ENCODE results near the gene WDR70. TPM values are rescaled to one million over a fixed set of nuclear protein-coding genes. Genes with fewer than 3 reads are reported as not detected.

WDR70 gene
- total RNA-seq, 2 donors from 2014 or later, result 26.7 to 28.6 TPM

- TF ChIP-seq, protein P1, sequence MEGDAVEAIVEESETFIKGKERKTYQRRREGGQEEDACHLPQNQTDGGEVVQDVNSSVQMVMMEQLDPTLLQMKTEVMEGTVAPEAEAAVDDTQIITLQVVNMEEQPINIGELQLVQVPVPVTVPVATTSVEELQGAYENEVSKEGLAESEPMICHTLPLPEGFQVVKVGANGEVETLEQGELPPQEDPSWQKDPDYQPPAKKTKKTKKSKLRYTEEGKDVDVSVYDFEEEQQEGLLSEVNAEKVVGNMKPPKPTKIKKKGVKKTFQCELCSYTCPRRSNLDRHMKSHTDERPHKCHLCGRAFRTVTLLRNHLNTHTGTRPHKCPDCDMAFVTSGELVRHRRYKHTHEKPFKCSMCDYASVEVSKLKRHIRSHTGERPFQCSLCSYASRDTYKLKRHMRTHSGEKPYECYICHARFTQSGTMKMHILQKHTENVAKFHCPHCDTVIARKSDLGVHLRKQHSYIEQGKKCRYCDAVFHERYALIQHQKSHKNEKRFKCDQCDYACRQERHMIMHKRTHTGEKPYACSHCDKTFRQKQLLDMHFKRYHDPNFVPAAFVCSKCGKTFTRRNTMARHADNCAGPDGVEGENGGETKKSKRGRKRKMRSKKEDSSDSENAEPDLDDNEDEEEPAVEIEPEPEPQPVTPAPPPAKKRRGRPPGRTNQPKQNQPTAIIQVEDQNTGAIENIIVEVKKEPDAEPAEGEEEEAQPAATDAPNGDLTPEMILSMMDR (IDR thresholded peaks at IDR 0.05), result no peak
- peaks cover 4% of the 10 kb centered on the region for H3K4me1 ChIP-seq
- no peaks in the 10 kb centered on the region for H3K9me3 ChIP-seq
- H3K27me3 ChIP-seq, result no peaks in the 10 kb centered on the region
- DNase-seq, result no peak
- no peak overlapping the region for H3K4me3 ChIP-seq
- intact Hi-C loops (cut with DNase I), result no loop called here
- H3K9ac ChIP-seq (ENCODE audit: low read depth in 2 of 2, low read length in 2 of 2), result no peak overlapping the region
- no peaks in the 10 kb centered on the region for H3K36me3 ChIP-seq
- H3K27ac ChIP-seq, result no peak overlapping the region
These were observed 335.6 kb downstream of the WDR70 start for GRCh38 chr5:37714756-37715155.

GRCh38 chr5:37715361-37715760, 336.2 kb downstream of the WDR70 start:
- TF ChIP-seq, protein P1 (IDR thresholded peaks at IDR 0.05), result no peak
- Histone ChIP-seq H3K27me3 (no peaks in the 10 kb centered on the region), H3K36me3 (no peaks in the 10 kb centered on the region), H3K4me1 (peaks cover 4% of the 10 kb centered on the region), H3K27ac (no peak overlapping the region), H3K4me3 (no peak overlapping the region), H3K9ac (ENCODE audit: low read depth in 2 of 2, low read length in 2 of 2) (no peak overlapping the region), H3K9me3 (no peaks in the 10 kb centered on the region)
- no peak for DNase-seq
- intact Hi-C loops (cut with DNase I), result no loop called here

GRCh38 chr5:37715992-37716391, 336.9 kb downstream of the WDR70 start:
- no peak overlapping the region for H3K9ac ChIP-seq (ENCODE audit: low read depth in 2 of 2, low read length in 2 of 2)
- intact Hi-C loops (cut with DNase I), result no loop called here
- no peaks in the 10 kb centered on the region for H3K9me3 ChIP-seq
- no peak overlapping the region for H3K4me3 ChIP-seq
- TF ChIP-seq, protein P1 (IDR thresholded peaks at IDR 0.05), result no peak
- no peak for DNase-seq
- H3K27me3 ChIP-seq, result no peaks in the 10 kb centered on the region
- H3K27ac ChIP-seq, result no peak overlapping the region
- no peaks in the 10 kb centered on the region for H3K36me3 ChIP-seq
- peaks cover 4% of the 10 kb centered on the region for H3K4me1 ChIP-seq

DNA sequence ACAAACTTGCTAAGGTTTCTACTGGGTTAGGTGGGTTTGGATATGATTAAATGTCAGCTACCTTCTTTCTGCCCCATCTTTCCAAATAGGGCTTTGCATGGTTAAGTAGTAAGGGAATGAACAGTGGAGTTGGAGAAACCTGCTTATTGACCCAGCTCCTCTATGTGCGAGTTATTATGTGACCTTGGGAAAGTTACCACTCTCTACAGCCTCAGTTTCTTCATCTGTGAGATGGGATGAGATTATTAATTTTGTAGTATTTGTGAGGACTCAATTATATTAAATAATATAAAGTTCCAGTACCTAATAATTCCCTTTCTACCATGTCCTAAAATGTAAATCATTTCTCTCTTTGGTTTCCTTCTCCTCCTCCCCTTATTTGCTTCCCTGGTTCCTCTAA, 337.3 kb downstream of the WDR70 start:
- H3K9me3 ChIP-seq, result no peaks in the 10 kb centered on the region
- no peak for DNase-seq
- peaks cover 4% of the 10 kb centered on the region for H3K4me1 ChIP-seq
- H3K27me3 ChIP-seq, result no peaks in the 10 kb centered on the region
- intact Hi-C loops (cut with DNase I), result no loop called here
- H3K36me3 ChIP-seq, result no peaks in the 10 kb centered on the region
- no peak overlapping the region for H3K27ac ChIP-seq
- TF ChIP-seq, protein P1 (IDR thresholded peaks at IDR 0.05), result no peak
- no peak overlapping the region for H3K9ac ChIP-seq (ENCODE audit: low read depth in 2 of 2, low read length in 2 of 2)
- no peak overlapping the region for H3K4me3 ChIP-seq

GRCh38 chr5:37717276-37717612, 338.1 kb downstream of the WDR70 start:
- TF ChIP-seq, protein P1 (IDR thresholded peaks at IDR 0.05), result no peak
- no peak overlapping the region for H3K4me3 ChIP-seq
- H3K9me3 ChIP-seq, result no peaks in the 10 kb centered on the region
- H3K27ac ChIP-seq, result no peak overlapping the region
- intact Hi-C loops (cut with DNase I), result no loop called here
- no peak overlapping the region for H3K9ac ChIP-seq (ENCODE audit: low read depth in 2 of 2, low read length in 2 of 2)
- no peak for DNase-seq
- H3K4me1 ChIP-seq, result peaks cover 4% of the 10 kb centered on the region
- H3K36me3 ChIP-seq, result no peaks in the 10 kb centered on the region
- no peaks in the 10 kb centered on the region for H3K27me3 ChIP-seq

Data from colonic mucosa (tissue), 4 donors.